ENCODE data around the gene SUSD1.
"Not testable (repeated sequence)": the region's sequence is repeated elsewhere in the genome, so short reads cannot be mapped to it uniquely, and the experiment has no call there.

SUSD1 gene

DNA sequence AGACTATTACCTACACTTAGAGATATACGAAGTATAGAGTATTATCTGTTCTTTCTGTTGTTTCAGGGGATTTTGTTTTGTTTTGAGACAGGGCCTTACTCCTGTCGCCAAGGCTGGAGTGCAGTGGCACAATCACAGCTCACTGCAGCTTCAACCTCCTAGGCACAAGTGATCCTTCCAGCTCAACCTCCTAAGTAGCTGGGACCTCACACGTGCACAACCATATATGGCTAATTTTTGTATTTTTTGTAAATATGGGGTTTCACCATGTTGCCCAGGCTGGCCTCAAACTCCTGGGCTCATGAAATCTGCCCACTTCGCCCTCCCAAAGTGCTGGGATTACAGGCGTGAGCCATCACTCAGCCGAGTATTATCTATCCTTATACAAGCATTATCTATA lies 45.9 kb downstream of the SUSD1 start:
- DNase-seq (ENCODE audit: low read depth, low spot score) = no peak

DNA sequence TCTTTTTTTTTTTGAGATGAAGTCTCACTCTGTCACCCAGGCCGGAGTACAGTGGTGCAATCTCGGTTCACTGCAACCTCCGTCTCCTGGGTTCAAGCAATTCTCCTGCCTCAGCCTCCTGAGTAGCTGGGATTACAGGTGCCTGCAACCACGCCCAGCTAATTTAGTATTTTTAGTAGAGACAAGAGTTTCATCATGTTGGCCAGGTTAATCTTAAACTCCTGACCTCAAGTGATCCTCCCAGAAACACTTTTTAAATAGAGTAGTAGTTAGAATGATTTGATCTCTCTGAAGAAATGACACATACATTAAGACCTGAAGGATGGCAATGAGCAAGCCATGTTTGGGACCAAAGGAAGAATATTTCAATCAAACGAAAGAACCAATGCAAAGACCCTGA lies 46.7 kb downstream of the SUSD1 start:
- DNase-seq (ENCODE audit: low read depth, low spot score) = not testable (repeated sequence)

DNA sequence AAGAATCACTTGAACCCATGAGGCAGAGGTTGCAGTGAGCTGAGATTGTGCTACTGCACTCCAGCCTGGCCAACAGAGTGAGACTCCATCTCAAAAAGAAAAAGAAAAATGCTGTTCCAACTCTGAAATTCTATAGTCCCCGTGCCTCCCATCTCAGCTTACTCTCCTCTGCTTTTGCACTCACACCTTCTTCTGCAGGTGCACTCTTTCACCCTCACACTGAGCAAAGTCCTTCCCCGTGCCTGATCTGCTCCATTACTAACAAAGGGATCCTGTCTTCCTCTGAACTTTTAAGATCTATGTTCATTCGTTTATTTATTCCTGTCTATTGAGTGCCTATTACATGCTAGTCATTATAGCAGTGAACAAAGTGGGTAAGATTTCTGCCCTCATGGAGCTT lies 47.8 kb downstream of the SUSD1 start:
- DNase-seq (ENCODE audit: low read depth, low spot score) = no peak

DNA sequence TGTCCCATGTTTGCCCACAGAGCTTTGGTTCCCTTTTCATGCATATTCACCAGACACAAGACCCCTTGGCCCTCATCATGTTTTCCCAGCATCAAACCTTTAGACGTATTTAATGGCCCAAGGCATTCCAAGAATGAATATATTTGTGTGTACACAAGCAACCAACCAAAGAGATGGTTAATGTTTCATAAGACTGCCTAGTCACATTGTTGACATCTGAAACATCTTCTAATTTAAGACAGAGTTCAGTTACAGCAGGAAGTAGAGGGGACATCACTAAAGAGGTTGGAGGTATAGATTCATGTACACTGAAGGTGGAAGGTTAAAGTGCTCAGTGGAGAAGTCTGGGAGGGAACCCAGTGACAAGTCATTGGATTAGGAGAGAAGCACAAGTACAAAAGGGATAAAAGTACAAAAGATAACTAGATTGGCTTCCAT lies 49.1 kb downstream of the SUSD1 start:
- no peak for DNase-seq (ENCODE audit: low read depth, low spot score)

DNA sequence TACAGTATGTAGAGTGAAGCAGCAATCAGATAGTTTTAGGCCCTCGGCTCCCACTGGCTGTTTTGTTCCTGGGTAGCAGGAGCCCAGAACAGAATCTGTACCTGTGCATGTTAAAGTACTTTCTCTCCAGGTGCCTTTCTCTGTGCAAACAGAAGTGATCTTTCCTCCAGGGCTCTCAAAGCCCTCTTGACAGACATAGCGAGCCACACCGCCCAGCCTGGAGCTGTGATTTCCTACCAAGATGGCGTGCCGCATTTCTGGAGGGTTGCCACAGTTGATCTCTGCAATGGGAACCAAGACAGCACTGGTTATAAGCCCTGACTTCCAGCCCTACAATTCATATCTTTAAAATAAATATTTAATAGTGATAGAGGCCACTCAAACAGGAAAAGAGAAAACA lies 50.9 kb downstream of the SUSD1 start:
- no peak for DNase-seq (ENCODE audit: low read depth, low spot score)

DNA sequence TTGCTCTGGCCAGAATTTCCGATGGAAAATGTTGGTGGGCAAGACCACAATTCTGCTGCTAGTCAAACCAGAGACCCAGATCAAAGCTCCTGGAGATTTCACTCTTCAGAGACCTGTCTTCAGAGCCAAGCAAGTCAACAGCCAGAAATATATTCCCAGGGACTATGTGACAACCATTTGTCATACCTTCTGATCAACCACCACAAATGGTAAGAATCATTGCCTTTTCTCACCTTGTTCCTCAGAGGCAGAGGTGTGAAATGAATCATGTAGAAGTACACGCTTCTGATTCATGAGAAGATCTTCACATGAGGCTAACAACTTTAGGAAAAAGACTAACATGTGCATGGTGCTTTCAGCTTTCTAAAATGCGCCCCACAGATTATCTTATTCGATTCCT lies 53.5 kb downstream of the SUSD1 start:
- no peak for DNase-seq (ENCODE audit: low read depth, low spot score)

DNA sequence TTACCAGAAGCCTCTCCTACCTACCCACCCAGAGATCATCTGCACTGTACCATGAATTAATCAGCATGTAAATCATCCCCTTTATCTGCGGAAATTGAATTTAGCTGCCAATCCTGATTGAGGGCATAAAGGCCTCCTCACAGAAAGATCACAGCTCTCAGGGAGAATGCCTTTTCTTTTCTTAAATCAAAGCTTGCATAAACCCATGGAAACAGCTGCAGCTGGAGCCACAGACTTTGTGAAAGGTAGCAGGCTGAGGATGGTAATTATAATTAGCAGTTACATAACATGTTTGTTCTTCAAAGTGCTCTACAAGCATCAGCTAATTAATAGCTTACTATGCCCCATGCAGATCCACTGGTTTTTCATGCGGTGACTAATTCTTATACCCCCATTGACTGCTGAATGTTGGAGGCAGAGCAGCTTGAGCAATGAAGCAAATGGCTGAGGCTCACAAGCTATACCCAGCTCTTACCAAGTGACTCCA lies 54.6 kb downstream of the SUSD1 start:
- no peak for DNase-seq (ENCODE audit: low read depth, low spot score)

DNA sequence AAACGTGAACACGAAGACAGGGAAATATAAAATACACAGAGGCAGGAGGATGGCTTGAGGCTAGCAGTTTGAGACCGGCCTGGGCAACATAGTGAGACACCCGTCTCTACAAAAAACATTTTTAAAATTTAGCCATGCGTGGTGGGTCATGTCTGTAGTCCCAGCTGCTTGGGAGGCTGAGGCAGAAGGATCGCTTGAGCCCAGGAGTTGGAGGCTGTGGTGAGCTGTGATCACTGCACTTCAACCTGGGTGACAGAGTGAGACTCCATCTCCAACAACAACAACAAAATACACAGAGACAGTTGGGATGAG lies 55.1 kb downstream of the SUSD1 start:
- DNase-seq (ENCODE audit: low read depth, low spot score) = no peak

DNA sequence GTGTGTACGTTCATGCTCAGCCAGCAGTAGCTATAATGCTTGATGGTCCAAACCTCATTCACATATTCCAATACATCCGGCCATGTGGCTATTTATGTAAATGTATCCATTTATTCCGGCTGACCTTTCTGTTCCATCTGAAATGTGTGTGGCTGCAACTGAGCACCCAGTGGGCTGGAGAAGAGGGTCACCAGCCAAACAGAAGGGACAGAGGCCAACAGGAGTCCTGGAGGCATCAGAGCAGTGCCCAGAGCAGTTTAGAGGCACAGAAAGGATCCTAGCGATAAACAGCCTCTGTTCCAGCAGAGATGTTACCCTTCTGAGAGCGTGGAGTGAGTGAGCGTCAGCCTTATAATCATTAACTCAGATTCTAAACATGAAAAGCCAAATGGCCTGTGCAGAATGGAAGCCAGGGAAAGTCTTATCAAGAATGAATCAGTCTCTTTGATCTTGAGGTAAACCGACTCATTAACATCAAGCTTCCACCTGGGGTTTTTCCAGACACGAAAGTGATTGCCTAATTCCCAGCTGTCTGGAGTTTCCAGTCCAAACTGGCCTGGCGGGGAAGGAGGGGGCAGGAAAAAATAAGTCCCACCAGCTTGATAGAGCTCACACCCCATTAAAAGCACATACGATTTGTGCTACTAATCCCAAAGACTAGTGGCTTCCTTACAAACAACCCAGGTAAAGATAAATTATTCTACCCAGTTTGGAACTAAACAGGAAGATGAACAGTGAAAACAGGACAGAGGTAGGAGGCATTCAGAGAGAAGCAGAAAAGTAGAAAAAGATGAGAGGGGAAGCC lies 55.7 kb downstream of the SUSD1 start:
- no peak for DNase-seq (ENCODE audit: low read depth, low spot score)

DNA sequence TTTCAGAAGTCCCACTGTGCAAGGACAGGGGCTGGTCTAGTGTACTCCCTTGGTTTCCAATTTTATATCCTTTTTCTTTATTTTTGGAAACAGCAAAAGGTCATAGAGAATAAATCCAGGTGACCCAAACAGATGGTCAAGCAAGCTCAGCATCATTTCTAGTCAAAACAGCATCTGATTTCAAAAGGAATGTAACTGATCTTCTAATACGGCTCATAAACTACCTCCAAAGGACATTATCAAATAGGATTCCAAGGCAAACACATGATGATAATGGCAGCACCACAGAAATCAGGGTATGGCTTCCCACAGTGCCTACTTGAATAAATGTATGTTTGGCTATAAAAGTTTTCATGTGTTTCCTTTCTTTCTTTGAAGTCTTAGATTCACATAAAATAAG lies 57.1 kb downstream of the SUSD1 start:
- no peak for DNase-seq (ENCODE audit: low read depth, low spot score)

DNA sequence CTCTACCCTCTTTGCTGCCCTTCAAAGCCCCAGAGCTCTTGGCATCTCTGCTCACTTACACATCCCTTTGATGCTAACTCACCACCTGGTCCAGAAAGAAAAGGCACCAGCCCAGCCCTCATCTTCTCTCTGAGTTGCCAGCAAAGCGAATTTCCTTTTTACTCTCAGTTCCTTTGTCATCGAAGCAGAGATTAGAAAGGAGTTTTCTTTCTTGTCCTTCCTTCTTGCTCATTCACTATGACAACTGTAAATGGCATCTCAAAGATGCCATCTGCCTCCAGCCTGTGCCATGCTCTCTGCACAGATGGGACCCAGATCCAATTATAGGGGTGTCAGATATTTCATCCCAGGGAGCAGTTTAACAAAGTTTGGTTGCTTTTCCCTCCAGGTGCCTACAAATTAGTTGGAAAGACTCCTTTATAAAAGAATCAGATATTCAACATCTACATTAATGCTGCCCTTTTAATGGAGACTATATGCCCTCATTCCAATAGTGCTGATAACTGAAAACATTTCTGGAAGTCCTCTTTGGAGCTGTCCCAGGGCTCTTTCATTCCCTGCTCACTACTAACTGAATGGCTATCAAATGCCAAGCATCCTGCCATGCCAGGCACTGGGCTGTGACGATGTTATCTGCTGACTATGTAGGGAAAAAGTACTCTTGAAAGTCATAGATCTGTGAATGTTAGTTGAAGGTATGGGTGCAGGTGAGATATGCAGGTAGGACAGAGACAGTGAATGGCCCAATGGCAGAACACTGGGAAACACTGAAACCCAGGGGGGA lies 58.9 kb downstream of the SUSD1 start:
- DNase-seq (ENCODE audit: low read depth, low spot score) = no peak

DNA sequence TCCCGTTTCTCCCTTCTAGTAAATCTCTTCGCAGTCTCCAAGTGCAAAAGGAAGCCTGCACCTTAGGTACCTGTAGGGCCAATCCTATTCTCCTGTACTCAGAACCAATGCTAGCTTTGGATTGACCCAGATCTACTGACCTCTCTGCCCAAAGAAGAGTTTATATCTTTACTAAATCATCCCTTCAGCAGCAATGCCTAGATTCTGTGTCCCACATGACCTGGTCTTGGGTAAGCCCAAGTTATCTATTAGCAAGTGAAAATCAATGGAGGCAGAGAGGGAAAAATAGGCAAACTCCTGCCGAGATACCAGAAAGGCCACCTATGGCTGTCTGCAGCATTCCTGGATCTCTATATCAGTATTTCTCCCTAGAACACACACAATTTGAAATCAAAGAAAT lies 60.0 kb downstream of the SUSD1 start:
- DNase-seq (ENCODE audit: low read depth, low spot score) = no peak

DNA sequence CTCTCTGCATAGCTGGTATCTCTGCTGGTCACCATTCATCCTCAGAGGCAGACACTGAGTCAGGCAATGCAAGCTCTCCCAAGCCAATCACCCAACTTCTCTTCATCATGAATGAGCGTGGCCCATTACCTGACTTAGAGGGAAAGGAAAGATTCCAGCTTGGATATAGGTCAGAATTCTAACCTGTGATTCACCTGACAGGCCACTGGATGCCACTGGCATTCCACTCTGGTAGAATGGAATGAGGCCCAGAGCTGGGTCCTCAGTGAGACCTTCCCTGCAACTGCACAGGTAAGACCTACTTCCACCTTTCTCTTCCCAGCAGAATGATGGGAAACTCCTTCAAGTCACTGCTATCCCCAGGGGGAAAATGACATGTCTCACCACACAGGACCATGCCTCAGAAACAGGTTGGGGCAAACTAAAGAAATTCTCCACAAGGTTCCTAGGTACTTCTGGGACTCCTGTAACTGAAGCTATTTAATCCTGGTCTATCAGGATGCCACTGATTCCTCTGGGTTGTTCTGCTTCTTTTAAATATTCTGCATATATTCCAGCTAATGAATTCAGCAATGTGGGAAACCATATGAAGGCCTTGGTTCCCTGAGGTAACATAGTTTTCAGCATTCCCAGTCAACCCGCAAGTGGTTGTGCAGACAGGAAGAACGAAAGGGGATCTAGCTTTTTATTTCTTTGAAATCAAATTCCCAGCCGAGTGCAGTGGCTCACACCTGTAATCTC lies 62.0 kb downstream of the SUSD1 start:
- DNase-seq (ENCODE audit: low read depth, low spot score) = no peak

DNA sequence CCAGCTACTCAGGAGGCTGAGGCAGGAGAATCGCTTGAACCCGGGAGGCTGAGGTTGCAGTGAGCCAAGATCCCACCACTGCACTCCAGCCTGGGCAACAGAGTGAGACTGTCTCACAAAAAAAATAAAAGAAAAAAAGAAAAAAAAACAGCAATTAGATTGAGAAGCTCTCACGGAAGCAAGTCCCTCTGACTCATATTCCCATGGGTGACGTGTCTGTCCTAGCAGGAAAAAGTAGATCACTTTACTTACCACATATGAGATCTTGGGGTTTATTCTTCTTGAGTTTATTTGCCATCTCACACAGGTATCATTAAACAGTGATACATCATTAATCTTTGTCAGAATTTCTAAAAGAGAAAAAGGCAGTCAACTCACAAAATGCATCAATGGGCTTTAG lies 62.6 kb downstream of the SUSD1 start:
- no peak for DNase-seq (ENCODE audit: low read depth, low spot score)

DNA sequence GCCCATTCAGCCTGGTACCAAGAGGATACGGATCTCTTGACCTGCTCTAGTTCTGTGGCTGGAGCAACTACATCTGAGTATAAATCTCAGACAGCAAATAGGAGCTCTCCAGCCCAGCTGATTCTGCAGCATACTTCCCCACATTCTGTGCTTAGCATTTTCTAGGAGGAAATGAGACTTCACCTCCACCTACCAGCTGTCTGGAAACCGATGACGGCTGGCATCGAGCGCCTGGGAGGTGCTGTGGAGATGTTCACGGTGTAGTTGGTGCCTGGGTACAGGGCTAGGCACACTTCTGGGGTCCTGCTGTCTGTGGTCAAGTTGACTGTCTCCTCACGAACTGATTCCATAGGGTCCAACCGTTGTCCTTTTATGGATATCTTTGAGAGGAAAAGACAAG lies 63.6 kb downstream of the SUSD1 start:
- DNase-seq (ENCODE audit: low read depth, low spot score) = no peak

DNA sequence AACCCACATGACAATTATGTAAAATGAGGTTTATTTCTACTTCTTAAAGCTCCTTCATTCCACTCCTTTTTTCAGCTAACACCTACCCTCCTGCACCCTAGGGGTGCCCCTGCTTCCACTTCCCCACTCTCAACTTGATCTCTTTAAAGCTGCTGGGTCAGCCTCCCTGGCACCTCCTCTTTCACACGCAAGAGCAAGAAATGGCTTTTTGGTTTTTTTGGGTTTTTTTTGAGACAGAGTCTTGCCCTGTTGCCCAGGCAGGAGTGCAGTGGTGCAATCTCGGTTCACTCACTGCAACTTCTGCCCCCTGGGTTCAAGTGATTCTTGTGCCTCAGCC lies 64.4 kb downstream of the SUSD1 start:
- DNase-seq (ENCODE audit: low read depth, low spot score) = no peak

DNA sequence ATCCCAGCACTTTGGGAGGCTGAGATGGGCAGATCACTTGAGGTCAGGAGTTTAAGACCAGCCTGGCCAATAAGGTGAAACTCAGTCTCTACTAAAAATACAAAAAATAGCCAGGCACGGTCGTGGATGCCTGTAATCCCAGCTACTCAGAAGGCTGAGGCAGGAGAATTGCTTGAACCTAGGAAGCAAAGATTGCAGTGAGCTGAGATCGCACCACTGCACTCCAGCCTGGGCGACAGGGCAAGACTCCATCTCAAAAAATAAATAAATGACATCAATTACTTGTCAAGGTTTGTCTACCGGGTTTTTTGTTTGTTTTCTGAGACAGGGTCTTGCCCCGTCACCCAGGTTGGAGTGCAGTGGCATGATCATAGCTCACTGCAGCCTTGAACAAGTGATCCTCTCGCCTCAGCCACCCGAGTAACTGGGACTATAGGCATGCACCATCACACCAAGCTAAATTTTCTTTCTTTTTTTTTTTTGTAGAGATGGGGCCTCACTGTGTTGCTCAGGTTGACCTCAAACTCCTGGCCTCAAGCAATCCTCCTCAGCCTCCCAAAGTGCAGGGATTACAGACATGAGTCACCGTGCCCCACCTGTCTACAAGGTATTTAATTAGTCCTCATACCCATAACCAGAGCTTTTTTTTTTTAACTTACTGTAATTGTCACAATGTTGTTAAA lies 64.9 kb downstream of the SUSD1 start:
- no peak for DNase-seq (ENCODE audit: low read depth, low spot score)

DNA sequence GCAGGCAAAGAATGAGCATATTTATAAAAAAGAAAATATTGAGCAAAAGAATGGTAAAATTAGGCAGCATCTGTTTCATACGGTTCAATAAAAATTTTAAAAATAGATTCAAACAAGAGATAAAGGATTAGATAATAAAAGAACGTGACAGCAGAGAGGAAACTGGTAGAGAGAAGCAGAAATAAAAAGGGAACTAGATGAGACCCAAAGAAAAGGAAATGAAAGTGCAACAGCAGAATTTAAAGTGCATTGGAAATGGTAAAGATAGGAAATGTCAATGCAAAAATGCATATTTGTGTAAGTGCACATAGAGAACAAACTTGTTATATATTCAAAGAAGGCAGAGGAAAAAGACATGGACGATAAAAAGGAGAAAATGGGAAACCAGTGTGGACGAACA lies 70.2 kb downstream of the SUSD1 start:
- no peak for DNase-seq (ENCODE audit: low read depth, low spot score)

DNA sequence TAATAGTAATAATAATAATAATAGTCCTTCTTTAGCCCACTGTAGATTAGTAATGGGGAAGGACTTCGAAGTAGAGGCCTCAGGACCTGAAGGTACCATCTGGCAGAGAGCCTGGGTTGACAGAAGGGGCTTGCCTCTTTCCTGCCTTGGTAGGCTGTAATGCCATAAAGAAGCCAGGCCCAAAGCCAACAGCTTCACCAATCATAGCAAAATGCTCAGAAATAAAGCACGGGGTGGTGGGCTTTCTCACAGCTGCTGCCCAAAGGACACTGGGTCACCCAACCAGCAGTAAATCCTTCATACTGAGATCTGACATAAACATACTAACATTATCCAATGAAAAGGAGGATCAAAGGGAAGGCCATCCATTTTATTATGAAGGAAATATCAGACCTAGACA lies 70.7 kb downstream of the SUSD1 start:
- no peak for DNase-seq (ENCODE audit: low read depth, low spot score)

DNA sequence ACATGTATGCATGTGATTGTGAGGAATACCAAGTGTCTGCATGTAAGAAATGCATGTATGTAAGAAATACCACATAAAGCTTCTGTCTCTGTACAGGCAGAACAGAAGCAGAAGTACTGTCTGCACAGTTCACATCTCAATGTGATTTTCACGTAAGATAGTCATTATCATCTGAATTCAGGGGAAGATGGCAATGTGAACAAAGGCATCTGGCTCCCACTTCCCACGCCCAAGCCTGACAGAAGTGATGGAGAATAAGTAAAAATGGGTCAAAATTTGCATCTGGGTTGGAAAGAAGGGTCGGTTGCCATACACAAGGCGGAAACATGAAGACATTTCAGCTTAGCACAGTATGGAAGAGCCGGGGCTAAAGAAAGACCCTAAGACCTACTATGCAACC lies 71.7 kb downstream of the SUSD1 start:
- DNase-seq (ENCODE audit: low read depth, low spot score) = no peak

DNA sequence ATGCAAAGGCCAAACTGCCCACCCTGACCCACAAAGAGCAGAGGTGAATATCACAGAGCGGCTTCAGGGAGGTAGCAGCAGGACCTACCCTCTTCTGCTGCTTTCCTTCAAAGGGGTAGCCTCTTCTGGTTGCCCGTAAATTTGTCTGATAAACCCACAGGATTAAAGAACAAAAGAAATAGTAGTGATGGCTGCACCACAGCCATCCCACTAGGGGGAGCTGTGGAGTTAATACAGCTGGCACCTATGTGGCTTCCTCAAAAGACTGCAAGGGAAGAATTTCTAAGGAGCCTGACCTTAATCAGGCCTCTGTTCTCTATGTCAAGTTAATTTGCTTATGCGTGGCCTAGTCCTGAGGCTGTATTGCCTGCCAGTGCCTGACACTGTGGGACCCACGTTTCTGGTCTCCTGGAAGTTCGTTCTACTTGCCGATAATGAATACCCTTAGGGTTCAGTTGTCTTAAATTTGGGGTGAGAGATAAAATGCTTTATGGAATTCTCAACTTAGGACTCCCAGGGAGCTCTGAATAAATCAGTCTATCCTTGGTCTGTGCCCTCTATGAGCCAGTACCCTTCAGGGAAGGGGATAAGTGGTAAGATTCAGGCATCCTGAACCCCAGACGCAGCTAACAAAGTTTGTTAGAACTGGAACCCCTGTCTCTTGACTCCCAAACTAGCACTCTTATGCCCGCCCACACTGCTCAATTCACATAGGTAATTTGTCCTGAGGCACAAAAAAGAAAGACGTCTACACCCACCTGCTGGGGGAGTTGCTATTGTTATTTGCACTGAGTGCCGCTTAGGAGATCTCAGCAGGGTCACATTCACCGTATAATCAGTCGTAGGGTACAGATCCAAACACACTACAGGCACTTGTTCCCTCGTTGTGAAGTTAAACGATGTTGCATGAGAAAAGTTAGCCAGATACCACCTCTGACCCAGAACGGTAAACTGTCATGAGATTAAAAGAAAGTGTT lies 77.1 kb downstream of the SUSD1 start:
- peak; percentile 8 for DNase-seq (ENCODE audit: low read depth, low spot score)

All from brain pericyte (primary cell).